GM21723 (cell line): ENCODE data around the gene SERP2.

ENCODE experiments used
- ATAC-seq: cut with Tn5 transposase; IDR thresholded peaks from one replicate; pipeline ENCODE4 v1.9.1; 2021; ENCODE audit warnings: mild to moderate bottlenecking, moderate library complexity; ENCODE audit not compliant: unreplicated experiment

SERP2 gene

GRCh38 chr13:44355621-44356020 lies 18.0 kb upstream of the SERP2 start:
- no peak for ATAC-seq

- no peak for ATAC-seq
Measured at GRCh38 chr13:44359983-44360375, 13.6 kb upstream of the SERP2 start.

DNA sequence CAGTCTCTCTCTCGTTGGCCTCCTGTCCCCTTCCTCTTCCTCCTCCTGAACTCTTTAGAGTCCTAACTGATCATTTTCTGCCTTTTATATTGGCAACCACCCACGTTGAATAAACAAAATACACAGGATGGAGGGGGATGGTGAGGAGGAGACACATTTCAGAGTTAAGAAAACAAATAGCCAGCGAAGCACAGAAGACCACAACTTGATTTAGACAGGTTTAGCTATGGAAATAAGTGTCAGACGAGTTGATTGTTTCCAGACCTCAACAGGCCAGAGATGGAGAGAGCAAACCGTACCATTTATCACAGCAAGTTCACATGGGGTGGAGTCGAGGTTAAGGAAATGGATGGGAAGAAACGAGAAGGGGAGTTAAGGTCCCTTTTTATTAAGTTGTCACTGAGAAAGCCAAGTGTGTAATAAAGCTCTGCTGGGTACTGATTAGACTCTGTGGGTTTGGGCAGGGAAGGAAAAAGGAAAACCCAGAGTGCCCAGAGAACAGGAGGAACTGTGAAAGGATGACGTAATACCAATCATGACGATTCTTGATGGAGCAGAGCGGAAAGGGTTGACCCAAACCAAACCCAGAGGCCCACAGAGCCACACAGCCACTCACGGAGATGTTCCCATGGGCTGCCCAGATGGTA lies 11.1 kb upstream of the SERP2 start:
- ATAC-seq, result no peak

- no peak for ATAC-seq
Measured at GRCh38 chr13:44363631-44364344, 9.8 kb upstream of the SERP2 start.

DNA sequence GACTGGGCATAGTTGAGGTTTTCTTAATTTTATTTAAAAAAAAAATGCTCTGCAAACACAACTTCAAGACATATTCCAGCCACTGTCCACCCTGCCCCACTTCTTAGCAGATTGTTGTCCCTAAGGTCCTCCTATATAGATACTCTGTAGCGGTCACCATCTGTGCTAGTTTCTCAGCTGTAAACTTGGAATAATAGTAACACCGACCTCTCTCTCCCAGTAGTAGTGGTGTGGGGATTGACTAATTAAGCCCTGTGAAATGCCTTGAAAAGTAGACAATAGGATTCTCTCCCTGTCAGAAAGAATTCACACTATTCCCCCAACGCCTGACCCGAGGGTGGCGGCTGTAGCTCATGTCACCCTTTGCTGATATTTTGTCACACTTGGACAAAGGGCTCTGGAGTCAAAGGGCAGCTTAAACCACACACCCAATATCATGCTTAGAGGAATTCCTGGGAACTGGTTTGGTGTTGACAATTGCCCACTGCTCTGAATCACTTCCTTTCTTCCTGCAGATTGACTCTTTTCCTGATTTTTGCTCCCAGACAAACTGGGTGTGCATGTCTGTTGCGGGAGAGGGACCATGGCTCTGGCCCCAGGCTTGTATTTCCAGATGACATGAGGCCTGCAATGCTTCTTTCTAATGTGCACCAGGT lies 9.2 kb upstream of the SERP2 start:
- ATAC-seq, result no peak

DNA sequence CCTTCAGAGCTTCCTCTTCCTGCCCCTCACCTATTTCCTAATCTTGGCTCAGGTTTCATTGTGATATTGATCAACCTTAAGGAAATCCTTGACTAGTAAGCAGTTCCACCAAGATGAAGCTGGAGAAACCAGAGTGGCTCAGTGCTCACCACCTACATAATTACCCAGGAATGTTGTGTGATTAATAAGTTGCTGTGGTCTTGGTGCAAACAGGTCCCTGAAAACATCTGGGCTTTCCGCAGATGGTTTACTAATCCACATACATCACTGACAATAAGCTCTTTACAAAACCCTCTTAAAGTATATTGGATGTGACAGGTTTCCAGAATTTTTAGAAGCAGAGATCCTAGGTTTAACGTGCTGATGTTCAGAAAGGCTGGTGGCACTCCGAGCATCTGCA lies 8.6 kb upstream of the SERP2 start:
- no peak for ATAC-seq

- no peak for ATAC-seq
Measured at GRCh38 chr13:44365899-44366298, 7.7 kb upstream of the SERP2 start.

DNA sequence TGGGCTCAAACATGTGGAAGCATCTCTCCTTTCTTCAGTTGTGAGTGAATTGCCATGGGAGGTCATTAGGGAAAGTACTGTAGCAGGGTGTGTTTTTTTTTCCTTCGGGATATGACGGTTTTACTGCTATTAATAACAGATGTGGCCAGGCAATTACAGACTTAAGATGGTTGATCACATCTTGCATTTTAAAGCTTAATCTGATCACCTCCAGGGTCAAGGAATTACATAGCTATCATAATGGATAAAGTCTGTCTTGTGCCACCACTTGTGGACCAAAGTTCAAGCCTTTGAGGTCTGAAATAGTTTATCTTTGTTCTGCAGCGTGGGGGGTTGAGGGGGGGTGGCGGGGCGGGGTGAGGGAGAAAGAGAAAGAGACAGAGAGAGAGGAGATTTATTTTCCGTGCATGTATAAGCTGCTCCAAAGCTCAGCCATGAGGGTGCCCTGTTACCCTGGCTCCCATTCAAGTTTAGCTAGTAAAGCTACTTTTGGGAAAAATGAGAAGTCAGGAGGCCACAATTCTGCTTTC lies 5.5 kb upstream of the SERP2 start:
- no peak for ATAC-seq

- no peak for ATAC-seq
Measured at GRCh38 chr13:44368599-44369368, 4.8 kb upstream of the SERP2 start.

DNA sequence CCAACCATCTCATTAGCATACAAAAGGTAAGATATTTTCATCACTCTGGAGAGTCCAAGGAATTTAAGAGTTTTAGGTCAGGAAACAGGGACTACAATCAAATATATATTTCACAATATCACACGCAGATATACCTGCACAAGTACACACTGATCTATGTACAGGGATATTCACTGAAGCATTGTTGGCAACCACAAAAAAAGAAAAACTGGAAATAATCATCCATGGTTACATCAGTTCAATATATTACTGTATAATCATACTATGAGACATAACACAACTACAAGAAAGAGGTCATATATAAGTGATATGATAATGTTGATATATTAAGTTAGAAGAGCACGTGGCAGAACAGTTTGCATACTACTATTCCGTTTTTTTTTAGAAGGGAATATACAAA lies 2.2 kb upstream of the SERP2 start:
- no peak for ATAC-seq

DNA sequence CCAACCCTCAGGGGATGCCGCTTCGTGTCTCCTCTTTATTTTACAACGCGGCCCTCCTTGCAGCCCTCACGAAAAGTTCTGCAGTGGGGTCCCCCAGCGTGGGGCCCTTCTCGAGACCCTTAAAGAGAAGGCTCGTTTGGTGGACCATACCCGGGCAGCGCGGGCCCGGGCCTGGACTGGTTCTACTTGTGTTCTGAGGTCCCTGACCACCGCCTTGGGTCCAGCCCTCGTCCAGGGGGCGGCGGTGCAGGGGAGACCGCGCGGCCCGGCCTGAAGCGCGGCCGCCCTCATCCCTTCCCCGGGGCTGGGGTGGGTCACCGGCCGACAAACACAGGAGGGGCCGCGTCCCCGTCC lies 400 bp upstream of the SERP2 start:
- no peak for ATAC-seq

DNA sequence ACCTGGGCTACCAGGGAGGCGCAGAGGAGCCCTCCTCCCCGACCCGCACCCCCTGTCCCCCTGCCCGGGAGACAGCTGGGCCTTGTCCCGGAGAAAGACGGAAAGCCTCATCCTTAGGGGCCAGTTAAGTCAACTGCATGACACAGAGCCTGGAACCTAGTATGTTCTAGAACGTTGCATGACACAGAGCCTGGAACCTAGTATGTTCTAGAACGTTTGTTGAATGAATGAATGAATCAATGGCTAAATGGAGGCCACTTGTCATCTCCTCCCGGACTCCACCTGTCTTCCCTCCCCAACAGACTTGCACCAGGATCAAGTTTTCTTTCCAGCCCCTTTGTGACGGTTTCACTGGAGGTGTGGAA lies 706 bp downstream of the SERP2 start:
- no peak for ATAC-seq

GRCh38 chr13:44378277-44378676 lies 4.7 kb downstream of the SERP2 start:
- no peak for ATAC-seq

GRCh38 chr13:44379885-44380284 lies 6.3 kb downstream of the SERP2 start:
- ATAC-seq, result no peak

- ATAC-seq, result no peak
Measured at GRCh38 chr13:44380404-44381165, 7.0 kb downstream of the SERP2 start.

GRCh38 chr13:44382635-44383145 lies 9.1 kb downstream of the SERP2 start:
- ATAC-seq, result no peak

- no peak for ATAC-seq
Measured at GRCh38 chr13:44383945-44384344, 10.3 kb downstream of the SERP2 start.

DNA sequence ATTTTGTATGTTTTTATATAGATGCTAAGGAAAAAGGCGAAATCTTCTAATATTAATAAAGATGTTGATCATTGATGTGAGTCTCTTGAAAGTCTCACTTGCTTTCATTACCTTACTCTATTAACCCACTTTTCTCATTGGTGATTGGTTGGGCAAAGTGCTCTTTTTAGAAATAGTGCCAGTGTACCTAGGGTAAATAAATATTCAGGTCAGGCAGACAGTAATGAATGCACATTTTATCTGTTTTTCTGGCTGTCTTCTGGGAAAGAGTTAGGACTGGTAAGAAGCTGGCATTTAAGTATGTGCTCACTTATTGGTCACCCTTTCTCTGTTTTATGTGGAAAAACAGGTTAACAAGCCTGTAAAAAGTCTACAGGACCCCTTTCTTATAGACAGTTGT lies 11.2 kb downstream of the SERP2 start:
- no peak for ATAC-seq

- no peak for ATAC-seq
Measured at GRCh38 chr13:44385401-44385800, 11.8 kb downstream of the SERP2 start.

GRCh38 chr13:44385847-44386246 lies 12.2 kb downstream of the SERP2 start:
- ATAC-seq, result no peak
